MCF 10A (cell line): ENCODE results near the gene DFFA. TPM values are rescaled to one million over a fixed set of nuclear protein-coding genes. Genes with fewer than 3 reads are reported as not detected.
A peak's percentile ranks its signal among the peaks of the same experiment; 100 is the strongest.

ENCODE experiments used
- BruUV-seq: library from RNA; stranded (reverse); fragments of 400-500 nt; replicated peaks from 2 replicates; lab custom pipeline; 2021; lab: Mats Ljungman, UMichigan
- CTCF ChIA-PET: fragments of 300-600 bp; sonication (Branson Sonifier 250); formaldehyde crosslinking; extraction: SDS; loops from one replicate; lab custom pipeline; 2021; ENCODE audit warnings: antibody characterized with exemption, inconsistent platforms; lab: Yijun Ruan, JAX
- POLR2A ChIA-PET: fragments of 300-600, 350-650 bp; sonication (Branson Sonifier 250); formaldehyde crosslinking; extraction: SDS; loops from one replicate; lab custom pipeline; 2020; ENCODE audit warnings: antibody characterized with exemption, inconsistent platforms; lab: Yijun Ruan, JAX
- DNase-seq: peaks from one replicate; pipeline ENCODE4 v3.0.0-alpha.2; 2018; ENCODE audit not compliant: unreplicated experiment
- H3K27ac Mint-ChIP-seq: one replicate; pipeline ENCODE4 v1.8.0; 2022; ENCODE audit warnings: mild to moderate bottlenecking, low read depth, mixed read lengths; ENCODE audit not compliant: unreplicated experiment
- H3K27me3 Mint-ChIP-seq: one replicate; pipeline ENCODE4 v1.8.0; 2022; ENCODE audit warnings: mixed read lengths; ENCODE audit not compliant: insufficient read depth, unreplicated experiment
- H3K36me3 Mint-ChIP-seq: one replicate; pipeline ENCODE4 v1.8.0; 2022; ENCODE audit warnings: mild to moderate bottlenecking, moderate library complexity, mixed read lengths; ENCODE audit not compliant: insufficient read depth, unreplicated experiment
- H3K4me1 Mint-ChIP-seq: one replicate; pipeline ENCODE4 v1.8.0; 2022; ENCODE audit warnings: mixed read lengths; ENCODE audit not compliant: insufficient read depth, unreplicated experiment
- H3K4me3 Mint-ChIP-seq: one replicate; pipeline ENCODE4 v1.8.0; 2022; ENCODE audit warnings: mild to moderate bottlenecking, moderate library complexity, mixed read lengths; ENCODE audit not compliant: unreplicated experiment
- H3K9me3 Mint-ChIP-seq: one replicate; pipeline ENCODE4 v1.8.0; 2022; ENCODE audit warnings: mixed read lengths; ENCODE audit not compliant: unreplicated experiment
- CTCF ChIP-seq: fragments of 200-600 bp; IDR thresholded peaks from one replicate; pipeline ENCODE4 v1.8.0; 2022; ENCODE audit warnings: antibody characterized with exemption, mild to moderate bottlenecking; ENCODE audit not compliant: unreplicated experiment
- intact Hi-C: fragments of 100-400 bp; cut with micrococcal nuclease; formaldehyde crosslinking; loops from 2 replicates; pipeline ENCODE4 v1.14.1; 2022
- total RNA-seq: library from RNA; stranded (reverse); gene quantifications from 2 replicates; pipeline ENCODE4 v1.2.3, GENCODE V29; 2022

DFFA gene
- total RNA-seq, 1 experiment from 2014 or later, result 51.3 TPM

- CTCF ChIA-PET, result interaction anchor here (0.6 to 6.1 kb wide), 6 partner anchors 9 to 547 kb away, joined by 3 to 63 read pairs (median 3); partner anchors contain the start of gene DFFA
- intact Hi-C loops, result no loop called here
- no peak overlapping the region for H3K27ac Mint-ChIP-seq
These were observed 25.9 kb upstream of the DFFA start for GRCh38 chr1:10498231-10498630.

GRCh38 chr1:10497109-10497508 lies 24.8 kb upstream of the DFFA start:
- Mint-ChIP-seq H3K36me3 (peaks cover 14% of the 10 kb centered on the region), H3K4me1 (peaks cover 25% of the 10 kb centered on the region), H3K9me3 (no peaks in the 10 kb centered on the region), H3K27me3 (no peaks in the 10 kb centered on the region), H3K27ac (peak overlapping the region; percentile 69), H3K4me3 (no peak overlapping the region)
- intact Hi-C loops, result no loop called here
- ChIA-PET POLR2A (interaction anchor here (0.8 to 6.4 kb wide), 9 partner anchors 10 to 147 kb away, joined by 3 to 73 read pairs (median 13); partner anchors contain the start of gene CENPS), CTCF (interaction anchor here (0.7 to 6.3 kb wide), 3 partner anchors 11 to 786 kb away, joined by 3 to 119 read pairs (median 63); partner anchors contain the start of gene CENPS)
- BruUV-seq, result no TSS peak
- DNase-seq, result no peak
- no peak for TF ChIP-seq CTCF

More at GRCh38 chr1:10498231-10498630, 25.9 kb upstream of the DFFA start:
- no peak overlapping the region for H3K4me3 Mint-ChIP-seq
- POLR2A ChIA-PET, result interaction anchor here (0.6 to 2.6 kb wide), 4 partner anchors 9 to 380 kb away, joined by 4 to 13 read pairs (median 4); no protein-coding TSS in a partner anchor
- no TSS peak for BruUV-seq
- no peaks in the 10 kb centered on the region for H3K27me3 Mint-ChIP-seq
- H3K4me1 Mint-ChIP-seq, result peaks cover 19% of the 10 kb centered on the region
- peaks cover 14% of the 10 kb centered on the region for H3K36me3 Mint-ChIP-seq
- no peak for DNase-seq
- H3K9me3 Mint-ChIP-seq, result no peaks in the 10 kb centered on the region
- no peak for TF ChIP-seq CTCF

GRCh38 chr1:10495952-10496351 lies 23.6 kb upstream of the DFFA start:
- Mint-ChIP-seq H3K27ac (peak overlapping the region; percentile 69), H3K27me3 (no peaks in the 10 kb centered on the region), H3K36me3 (peaks cover 14% of the 10 kb centered on the region), H3K9me3 (no peaks in the 10 kb centered on the region), H3K4me1 (peaks cover 25% of the 10 kb centered on the region), H3K4me3 (peak overlapping the region; percentile 58)
- no peak for TF ChIP-seq CTCF
- peak; percentile 97 for DNase-seq
- POLR2A ChIA-PET, result interaction anchor here (0.5 to 6.4 kb wide), 26 partner anchors 10 to 908 kb away, joined by 3 to 73 read pairs (median 4); partner anchors contain the start of genes CENPS, DFFA, SRM and TARDBP
- intact Hi-C loops, result loop anchor here (2.0 kb wide), 1 partner anchor 119 kb away; no protein-coding TSS in a partner anchor
- CTCF ChIA-PET, result interaction anchor here (1.0 to 6.3 kb wide), 15 partner anchors 8 to 415 kb away, joined by 3 to 119 read pairs (median 8); partner anchors contain the start of genes CENPS, PEX14 and PGD
- no TSS peak for BruUV-seq

- H3K27ac Mint-ChIP-seq, result peak overlapping the region; percentile 69
- peak overlapping the region; percentile 58 for H3K4me3 Mint-ChIP-seq
- ChIA-PET POLR2A (interaction anchor here (0.5 to 6.4 kb wide), 29 partner anchors 8 to 933 kb away, joined by 3 to 73 read pairs (median 5); partner anchors contain the start of genes CENPS, DFFA, PEX14 and SRM), CTCF (interaction anchor here (0.6 to 6.3 kb wide), 26 partner anchors 8 to 527 kb away, joined by 3 to 119 read pairs (median 6); partner anchors contain the start of genes CENPS, PEX14 and PGD)
- intact Hi-C loops, result loop anchor here (2.0 kb wide), 1 partner anchor 119 kb away; no protein-coding TSS in a partner anchor
- peaks cover 25% of the 10 kb centered on the region for H3K4me1 Mint-ChIP-seq
- TF ChIP-seq CTCF, result no peak
- H3K9me3 Mint-ChIP-seq, result no peaks in the 10 kb centered on the region
- BruUV-seq, result TSS peak; percentile 48
- no peak for DNase-seq
- H3K27me3 Mint-ChIP-seq, result no peaks in the 10 kb centered on the region
- peaks cover 14% of the 10 kb centered on the region for H3K36me3 Mint-ChIP-seq
These were observed 23.1 kb upstream of the DFFA start for GRCh38 chr1:10495475-10495817.
